ENCODE measurements around the gene ANKRD37.

ANKRD37 gene

DNA sequence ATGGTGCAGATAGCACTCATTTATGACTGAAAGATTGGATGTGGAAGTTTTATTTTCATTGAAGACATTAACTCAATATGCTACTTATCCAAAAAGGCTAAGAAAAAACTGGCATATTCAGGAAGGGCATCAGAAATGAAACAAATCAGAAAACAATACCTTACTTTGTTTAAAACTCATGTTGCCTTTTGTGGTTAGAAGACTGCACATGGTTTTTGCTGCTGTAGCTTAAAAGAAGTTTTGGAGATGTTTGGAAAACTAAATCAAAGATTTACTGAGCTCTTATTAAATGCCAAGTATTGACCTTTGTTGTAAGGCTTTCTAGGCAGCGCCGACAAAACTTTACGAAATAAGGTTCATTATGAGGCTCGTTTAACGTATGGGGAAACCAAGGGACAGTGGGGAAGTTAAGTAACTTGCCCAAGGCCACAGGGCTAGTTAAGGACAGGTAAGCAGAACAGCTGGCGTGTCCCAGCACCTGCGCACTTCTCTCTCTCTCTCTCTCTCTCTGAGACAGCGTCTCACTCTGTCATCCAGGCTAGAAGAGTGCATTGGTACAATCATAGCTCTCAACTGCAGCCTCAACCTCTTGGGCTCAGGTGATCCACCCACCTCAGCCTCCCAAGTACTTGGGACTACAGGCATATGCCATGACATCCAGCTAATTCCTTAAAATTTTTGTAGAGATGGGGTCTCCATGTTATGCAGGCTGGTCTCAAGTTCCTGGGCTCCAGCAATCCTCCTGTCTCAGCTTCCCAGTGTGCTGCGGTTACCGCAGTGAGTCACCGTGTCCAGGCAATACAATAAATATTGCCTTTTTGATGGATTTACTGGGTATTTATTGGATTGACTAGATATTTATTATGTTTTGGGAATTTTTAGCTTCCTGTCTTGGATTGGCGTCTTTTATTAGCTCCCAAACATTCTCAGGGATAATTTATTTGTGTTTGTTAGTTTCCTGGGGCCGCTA is 17.0 kb upstream of the ANKRD37 start:
- in situ Hi-C loops (cut with MboI; ENCODE audit: low sequenced_read_pairs): no loop called here

DNA sequence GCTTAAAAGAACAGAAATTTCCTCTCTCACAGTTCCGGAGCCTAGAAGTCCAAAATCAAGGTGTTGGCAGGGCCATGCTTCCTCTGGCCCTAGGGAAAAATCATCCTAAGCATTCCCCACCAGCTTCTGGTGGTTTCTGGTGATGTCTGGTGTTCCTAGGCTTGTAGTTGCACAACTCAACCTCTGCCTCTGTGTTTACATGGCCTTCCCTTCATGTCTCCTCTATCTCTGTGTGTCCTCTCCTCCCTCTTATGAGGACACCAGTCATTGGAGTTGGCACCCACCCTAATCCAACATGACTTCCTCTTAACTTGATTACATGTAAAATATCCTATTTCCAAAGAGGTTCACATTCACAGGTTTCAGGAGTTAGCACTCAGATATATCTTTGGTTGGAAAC is 16.3 kb upstream of the ANKRD37 start:
- in situ Hi-C loops (cut with MboI; ENCODE audit: low sequenced_read_pairs): no loop called here

- in situ Hi-C loops (cut with MboI; ENCODE audit: low sequenced_read_pairs): no loop called here
These were observed 15.1 kb upstream of the ANKRD37 start for GRCh38 chr4:185381288-185382196.

DNA sequence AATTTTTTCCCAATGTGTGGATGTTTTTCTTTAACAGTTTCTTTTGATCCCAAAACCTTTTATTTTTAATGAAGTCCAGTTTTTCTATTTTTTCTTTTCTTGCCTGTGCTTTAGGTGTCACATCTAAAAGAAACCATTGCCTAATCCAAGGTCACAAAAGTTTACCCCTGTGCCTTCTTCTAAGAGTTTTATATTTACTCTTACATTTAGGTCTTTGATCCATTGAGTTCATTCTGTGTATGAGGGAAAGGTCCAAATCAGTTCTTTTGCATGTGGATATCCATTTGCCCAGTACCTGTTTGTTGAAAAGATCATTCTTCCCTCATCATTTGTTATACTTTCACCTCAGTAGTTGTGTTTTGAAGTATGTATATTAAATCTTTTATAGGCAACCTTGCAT is 13.9 kb upstream of the ANKRD37 start:
- in situ Hi-C loops (cut with MboI; ENCODE audit: low sequenced_read_pairs): no loop called here

DNA sequence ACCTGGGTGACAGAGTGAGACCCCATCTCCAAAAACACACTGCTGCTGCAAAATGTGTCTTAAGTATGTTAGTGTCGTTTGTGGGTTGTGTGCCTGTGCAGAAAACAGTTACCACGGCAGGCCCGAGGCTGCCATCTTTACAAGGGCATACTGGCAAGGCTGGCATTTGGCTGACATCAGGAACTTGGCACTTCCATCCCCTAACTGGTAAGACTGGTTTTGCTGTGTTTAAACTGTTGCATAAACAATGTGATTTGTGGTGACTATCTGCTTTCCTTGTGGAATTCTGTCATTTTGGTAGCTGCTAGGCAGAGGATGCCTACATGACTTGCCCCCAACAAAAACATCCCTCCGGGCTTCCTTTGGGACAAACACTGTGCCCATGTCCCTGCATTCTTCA is 13.2 kb upstream of the ANKRD37 start:
- in situ Hi-C loops (cut with MboI; ENCODE audit: low sequenced_read_pairs): no loop called here

DNA sequence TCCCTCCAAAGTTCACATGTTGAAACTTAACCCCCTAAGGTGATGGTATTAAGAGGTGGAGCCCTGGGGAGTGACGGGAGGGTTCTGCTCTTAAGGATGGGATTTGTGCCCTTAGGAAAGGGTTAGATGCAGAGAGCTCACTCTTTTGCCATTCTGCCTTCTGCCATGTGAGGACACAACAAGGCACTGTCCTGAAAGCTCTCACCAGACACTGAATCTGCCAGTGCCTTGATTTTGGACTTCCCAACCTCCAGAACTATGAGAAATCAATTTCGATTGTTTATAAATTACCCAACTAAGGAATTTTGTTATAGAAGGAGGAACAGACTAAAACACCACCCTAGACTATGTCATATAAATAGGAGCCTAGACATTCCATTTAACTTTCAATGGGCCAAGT is 12.6 kb upstream of the ANKRD37 start:
- in situ Hi-C loops (cut with MboI; ENCODE audit: low sequenced_read_pairs): no loop called here

DNA sequence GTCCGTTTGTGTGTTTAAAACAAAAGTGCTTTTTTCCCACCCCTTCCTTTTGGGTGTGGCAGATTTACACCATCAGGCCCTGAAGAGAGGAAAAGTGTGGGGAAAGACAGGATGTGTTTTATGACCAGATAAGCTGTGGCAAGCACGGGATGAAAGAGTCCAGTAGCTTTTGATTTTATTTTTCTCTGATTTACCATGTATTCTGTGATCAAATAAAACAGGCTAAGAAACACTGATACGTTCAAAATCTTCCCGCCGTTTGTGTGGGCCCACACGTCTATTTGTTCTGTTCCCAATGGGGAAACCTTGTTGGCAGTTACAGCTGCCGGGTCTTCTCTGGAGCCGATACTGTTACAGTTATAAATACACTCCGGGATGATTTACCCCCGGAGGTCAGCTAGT is 11.7 kb upstream of the ANKRD37 start:
- in situ Hi-C loops (cut with MboI; ENCODE audit: low sequenced_read_pairs): no loop called here

GRCh38 chr4:185387957-185388356 is 8.7 kb upstream of the ANKRD37 start:
- in situ Hi-C loops (cut with MboI; ENCODE audit: low sequenced_read_pairs): no loop called here

DNA sequence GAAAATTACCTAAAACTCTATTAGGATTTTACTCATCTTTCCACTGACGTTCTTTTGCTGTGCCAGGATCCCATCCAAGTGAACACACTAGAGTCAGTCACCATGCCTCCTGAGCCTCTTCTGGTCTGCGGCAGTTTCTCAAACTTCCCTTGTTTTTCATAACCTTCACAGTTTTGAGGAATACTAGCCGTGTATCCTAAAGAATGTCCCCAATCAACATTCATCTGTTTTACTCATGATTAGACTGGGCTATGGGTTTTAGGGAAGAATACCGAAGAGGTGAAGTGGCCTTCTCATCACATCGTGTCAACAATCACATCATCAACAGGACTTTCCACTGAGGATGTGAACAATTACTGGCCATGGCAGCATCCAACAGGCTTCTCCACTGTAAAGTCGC is 5.7 kb upstream of the ANKRD37 start:
- in situ Hi-C loops (cut with MboI; ENCODE audit: low sequenced_read_pairs): no loop called here

- in situ Hi-C loops (cut with MboI; ENCODE audit: low sequenced_read_pairs): no loop called here
These were observed 4.5 kb upstream of the ANKRD37 start for GRCh38 chr4:185392156-185392555.

- in situ Hi-C loops (cut with MboI; ENCODE audit: low sequenced_read_pairs): no loop called here
These were observed 1.9 kb upstream of the ANKRD37 start for GRCh38 chr4:185394568-185395237.

DNA sequence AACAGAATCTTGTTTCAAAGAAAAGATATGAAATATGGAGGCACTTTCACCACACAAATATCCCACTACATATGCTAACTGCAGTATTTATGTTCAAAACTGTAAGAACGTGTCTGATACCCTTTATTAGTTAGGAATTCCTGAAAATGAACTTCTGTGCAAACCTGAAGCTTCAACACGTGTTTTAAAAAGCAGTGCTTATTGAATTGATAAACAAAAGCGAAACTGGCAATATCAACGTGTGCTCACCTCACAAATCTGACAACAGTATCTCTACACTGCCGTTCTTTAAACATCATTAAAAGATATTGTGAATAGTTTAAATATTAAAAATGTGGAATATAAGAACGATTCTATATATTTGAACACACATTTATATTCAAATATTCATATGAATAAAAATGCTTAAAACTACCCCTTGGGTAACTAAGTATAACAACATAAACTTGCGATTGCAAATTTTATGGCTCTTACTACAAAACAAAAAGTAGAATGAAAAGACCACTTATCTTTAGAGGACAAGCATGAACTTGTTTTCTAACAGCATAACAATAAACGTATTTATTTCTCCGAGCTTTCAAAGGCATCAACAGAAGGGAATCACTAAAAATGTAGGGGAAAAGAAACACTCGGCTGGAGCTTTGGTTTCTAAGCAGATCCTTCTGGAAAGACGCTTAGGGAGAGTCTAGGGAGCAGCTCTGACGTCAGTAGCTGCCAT is 1.2 kb upstream of the ANKRD37 start, which contains the start of gene LRP2BP:
TSS of gene LRP2BP (minus strand) at position 687 of the 718 bp plus-strand sequence. CDS start 17,738 bp downstream, outside the sequence.
- in situ Hi-C loops (cut with MboI; ENCODE audit: low sequenced_read_pairs): no loop called here

GRCh38 chr4:185395956-185396723 is 501 bp upstream of the ANKRD37 start:
- in situ Hi-C loops (cut with MboI; ENCODE audit: low sequenced_read_pairs): no loop called here

DNA sequence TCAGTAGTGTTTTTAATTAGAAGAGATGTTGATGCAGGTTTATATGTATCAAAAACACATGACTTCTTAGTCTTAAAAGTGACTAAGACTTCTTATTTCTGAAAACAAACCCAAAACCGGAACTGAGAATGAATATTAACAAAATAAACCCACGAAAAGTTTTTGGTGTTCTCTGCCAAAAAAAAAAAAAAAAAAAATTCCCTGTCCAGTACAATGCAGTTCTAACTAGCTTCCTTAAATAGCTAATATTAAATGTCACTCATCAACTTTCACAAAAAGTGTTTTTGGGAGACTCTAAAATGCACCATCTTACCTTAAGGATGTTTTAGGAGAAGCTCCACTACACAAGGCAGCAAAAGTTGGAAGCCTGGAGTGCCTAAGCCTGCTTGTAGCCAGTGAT is 2.0 kb downstream of the ANKRD37 start:
- in situ Hi-C loops (cut with MboI; ENCODE audit: low sequenced_read_pairs): no loop called here

GRCh38 chr4:185399466-185399865 is 2.8 kb downstream of the ANKRD37 start:
- in situ Hi-C loops (cut with MboI; ENCODE audit: low sequenced_read_pairs): no loop called here

GRCh38 chr4:185404031-185404430 is 7.4 kb downstream of the ANKRD37 start:
- in situ Hi-C loops (cut with MboI; ENCODE audit: low sequenced_read_pairs): no loop called here

DNA sequence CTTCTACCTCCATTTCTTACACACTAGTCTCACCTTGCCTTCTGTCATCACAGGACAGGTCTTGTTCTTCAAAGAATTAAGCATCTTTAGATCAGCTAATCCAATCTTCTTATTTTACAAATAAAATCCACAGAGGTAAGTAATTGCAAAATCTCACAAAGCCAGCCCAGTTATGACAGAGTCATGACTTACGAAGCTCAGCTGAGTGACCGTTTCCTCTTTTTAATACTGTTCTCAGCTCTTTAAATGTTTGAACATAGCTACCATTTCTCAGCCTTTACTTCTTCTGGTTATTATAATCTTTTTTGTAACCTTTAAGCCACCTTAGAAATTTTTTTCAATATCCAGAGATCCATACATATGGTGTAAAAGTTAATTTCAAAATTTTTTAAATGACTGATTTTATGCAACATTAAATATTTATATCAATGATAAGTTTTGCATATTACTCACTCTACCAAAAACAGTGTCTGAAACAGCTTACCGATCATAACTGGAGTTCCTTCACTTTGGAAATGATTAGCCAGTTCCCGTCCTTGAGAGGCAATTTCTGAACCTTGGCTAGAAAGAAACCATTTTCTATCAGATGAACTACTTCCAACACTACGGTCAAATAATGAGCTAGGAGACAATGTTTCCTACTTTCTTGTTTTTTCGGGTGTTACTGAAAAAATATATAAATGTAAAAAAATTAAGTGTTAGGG is 8.8 kb downstream of the ANKRD37 start:
- in situ Hi-C loops (cut with MboI; ENCODE audit: low sequenced_read_pairs): no loop called here

GRCh38 chr4:185408432-185408831 is 11.8 kb downstream of the ANKRD37 start:
- in situ Hi-C loops (cut with MboI; ENCODE audit: low sequenced_read_pairs): no loop called here

DNA sequence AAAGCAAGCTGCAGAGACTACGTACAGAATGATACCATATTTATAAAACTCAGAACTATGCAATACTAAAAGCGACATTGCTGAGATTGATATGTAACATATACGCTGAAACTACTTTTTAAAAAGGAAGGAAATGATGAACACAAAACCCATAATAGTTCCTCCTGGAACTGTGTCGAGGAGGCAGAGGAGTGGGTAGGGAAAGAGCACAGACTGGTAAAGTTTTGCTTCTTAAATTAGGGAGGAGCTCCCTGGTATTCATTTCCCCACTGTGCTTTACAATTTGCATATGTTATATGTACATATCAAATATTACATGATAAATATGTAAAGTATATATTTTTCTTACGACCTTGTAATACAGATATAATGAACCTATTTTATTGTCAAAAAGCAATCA is 15.2 kb downstream of the ANKRD37 start:
- in situ Hi-C loops (cut with MboI; ENCODE audit: low sequenced_read_pairs): no loop called here

All from HL-60/S4 treated with phorbol 12-myristate 13-acetate at 8.2 ng/mL for 4 days and 3 days (cell line).